Fibroblast of skin of left quadriceps (primary cell): Measurements from ENCODE around the gene CNGA3.
A peak's percentile ranks its signal among the peaks of the same experiment; 100 is the strongest.
"Not testable (repeated sequence)": the region's sequence is repeated elsewhere in the genome, so short reads cannot be mapped to it uniquely, and the experiment has no call there.

Source experiments
- DNase-seq, 2 experiments: peaks; one replicate each; pipeline ENCODE4 v3.0.0-alpha.2; 2013; ENCODE audit warnings: low read depth in 2 of 2

The CNGA3 gene

DNA sequence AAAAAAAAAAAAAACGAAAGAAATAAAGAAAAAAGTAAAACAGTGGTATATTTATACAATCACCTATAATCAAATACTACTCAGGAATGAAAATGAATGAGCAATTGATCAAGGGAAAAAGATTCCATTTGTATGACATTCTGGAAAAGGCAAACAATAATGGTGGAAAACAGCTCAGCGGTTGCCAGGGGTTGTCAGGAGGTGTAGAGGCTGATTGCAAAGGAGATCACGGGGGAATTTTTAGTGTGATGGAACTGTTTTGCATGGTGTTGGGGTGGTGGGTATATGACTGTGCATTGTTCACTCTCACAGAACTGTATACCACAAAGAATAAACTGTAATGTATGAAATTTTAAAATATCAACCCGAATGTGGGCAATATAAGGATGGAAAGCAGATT lies 52.9 kb downstream of the CNGA3 start:
- DNase-seq: no peak

DNA sequence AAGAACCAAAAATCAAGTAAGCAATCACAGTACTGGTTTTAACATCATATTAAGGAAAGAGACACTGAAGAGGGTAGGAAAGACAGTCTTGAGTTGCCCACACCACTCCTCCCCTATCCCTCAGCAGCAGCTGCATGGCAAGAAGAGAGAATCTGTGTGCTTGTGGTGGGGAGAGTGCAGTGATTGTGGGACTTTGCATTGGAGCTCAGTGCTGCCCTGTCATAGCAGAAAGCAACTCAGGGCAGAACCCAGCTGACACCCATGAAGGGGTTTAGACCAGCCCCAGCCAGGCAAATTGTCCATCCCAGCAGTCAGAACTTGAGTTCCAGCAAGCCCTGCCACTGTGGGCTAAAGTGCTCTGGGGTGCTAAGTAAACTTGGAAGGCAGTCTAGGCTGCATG lies 57.6 kb downstream of the CNGA3 start:
- DNase-seq: no peak

DNA sequence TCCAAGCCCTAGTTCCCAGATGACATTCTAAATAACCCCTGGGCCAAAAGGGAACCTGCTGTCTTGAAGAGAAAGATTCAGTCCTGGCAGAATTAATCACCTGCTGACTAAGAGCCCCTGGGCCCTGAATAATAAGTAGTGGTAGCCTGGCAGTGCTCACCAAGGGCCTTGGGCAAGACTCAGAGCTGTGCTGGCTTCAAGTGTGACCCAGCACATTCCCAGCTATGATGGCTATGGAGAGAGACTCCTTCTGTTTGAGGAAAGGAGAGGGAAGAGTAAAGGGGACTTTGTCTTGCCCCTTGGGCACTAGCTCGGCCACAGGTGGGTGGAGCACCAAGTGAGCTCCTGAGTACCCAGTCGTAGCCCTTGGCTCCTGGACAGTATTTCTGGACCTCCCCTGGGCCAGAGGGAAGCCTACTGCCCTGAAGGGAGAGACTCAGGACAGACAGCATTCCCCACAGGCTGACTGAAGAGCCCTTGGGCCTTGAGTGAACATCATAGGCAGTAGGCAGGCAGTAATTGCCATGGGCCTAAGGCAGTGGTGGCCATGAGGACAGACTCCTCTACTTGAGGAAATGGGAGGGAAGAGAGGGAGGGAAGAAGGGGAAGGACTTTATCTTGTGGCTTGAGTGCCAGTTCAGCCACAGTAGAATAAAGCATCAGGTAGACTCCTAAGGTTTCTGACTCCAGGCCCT lies 58.4 kb downstream of the CNGA3 start:
- no peak for DNase-seq

DNA sequence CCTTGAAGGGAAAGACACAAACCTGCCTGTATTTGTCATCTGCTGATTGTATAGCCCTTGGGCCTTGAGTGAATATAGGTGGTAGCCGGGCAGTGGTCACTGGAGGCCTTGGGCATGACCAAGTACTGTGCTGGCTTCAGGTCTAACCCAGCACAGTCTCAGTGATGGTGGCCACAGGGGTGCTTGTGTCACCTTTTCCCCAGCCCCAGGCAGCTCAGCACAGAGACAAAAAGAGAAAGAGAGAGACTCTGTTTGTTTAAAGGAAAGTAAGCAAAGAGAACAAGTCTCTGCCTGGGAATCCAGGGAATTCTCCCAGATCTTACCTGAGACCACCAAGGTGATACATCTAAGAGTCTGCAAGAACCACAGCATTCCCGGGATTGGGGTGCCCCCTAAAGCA lies 59.0 kb downstream of the CNGA3 start:
- DNase-seq: no peak

DNA sequence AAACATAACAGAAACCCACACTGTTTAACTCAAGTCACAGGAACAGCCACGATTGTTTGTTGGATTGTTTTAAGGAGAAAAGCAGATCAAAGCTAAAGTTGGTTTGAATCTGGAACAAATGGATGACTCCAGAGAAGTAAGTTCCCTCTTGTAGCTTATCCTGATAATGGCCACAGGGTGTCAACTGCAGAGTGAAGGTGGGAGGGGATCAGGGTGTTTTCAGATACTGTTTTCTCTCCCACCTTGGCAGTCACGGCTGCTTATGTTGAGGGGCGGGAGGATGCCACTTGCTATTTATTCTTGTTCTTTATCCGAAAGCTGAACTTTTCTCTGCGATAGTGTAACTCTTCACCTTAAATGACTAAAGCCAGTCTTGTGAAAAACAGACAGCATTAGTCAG lies 61.9 kb downstream of the CNGA3 start:
- DNase-seq: no peak

DNA sequence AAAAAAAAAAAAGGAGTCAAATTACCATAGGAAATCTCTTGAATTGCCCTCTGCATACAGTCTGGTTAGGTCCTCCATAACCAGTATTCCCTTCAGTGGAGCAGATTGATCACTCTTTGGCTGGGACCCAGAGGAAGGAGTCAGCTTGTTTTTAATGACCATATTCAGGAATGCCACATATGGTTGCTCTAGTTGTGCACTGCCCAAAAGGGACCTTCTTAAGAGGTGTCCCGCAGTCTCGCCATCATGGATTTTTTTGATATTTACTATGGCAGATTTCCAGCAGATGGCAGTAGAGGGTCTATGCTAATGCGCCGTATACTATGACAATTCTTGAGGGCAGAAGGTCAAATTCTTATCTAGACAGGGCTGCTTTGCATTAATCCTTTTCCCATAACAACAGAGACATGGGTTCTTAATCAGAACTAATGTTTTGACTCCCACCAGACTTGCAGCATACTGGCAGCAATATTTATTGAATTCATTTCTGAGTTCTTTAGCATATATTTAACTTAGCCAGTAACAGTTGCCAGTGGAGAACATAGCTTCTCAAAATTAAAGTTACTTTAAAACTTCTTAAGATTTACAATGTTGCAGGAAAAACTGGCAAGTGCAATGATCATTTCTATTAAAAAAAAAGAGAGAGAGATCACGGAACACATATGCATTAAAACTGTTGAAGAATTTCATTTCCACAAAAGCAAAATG lies 66.6 kb downstream of the CNGA3 start:
- peak; percentile 19 to 23 for DNase-seq

DNA sequence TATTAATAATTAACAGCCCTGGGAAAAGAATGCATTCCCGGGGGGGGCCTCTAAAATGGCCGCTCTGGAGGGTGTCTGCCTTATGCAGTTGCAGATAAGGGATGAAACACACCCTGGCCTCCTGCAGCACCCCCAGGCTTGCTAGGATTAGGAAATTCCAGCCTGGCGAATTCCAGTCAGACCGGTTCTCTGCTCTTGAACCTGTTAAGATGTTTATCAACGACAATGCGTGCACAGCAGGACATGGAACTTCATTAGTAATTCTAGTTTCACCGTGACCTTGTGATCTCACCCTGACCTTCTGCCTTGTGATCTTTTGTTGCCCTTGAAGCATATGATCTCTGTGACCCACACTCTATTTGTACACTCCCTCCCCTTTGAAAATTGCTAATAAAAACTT lies 68.0 kb downstream of the CNGA3 start:
- DNase-seq: not testable (repeated sequence)

DNA sequence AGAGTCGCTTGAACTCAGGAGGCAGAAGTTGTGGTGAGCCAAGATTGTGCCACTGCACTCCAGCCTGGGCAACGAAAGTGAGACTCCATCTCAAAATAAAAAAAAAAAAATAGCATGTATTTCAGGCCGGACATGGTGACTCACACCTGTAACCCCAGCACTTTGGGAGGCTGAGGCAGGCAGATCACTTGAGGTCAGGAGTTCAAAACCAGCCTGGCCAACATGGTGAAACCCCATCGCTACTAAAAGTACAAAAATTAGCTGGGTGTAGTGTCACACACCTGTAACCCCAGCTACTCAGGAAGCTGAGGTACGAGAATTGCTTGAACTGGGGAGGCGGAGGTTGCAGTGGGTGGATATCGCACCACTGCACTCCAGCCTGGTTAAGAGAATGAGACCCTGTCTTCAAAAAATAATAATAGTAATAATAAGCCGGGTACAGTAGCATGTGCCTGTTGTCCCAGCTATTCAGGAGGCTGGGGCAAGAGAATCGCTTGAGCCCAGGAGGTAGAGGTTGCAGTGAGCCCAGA lies 69.5 kb downstream of the CNGA3 start:
- DNase-seq: not testable (repeated sequence)

DNA sequence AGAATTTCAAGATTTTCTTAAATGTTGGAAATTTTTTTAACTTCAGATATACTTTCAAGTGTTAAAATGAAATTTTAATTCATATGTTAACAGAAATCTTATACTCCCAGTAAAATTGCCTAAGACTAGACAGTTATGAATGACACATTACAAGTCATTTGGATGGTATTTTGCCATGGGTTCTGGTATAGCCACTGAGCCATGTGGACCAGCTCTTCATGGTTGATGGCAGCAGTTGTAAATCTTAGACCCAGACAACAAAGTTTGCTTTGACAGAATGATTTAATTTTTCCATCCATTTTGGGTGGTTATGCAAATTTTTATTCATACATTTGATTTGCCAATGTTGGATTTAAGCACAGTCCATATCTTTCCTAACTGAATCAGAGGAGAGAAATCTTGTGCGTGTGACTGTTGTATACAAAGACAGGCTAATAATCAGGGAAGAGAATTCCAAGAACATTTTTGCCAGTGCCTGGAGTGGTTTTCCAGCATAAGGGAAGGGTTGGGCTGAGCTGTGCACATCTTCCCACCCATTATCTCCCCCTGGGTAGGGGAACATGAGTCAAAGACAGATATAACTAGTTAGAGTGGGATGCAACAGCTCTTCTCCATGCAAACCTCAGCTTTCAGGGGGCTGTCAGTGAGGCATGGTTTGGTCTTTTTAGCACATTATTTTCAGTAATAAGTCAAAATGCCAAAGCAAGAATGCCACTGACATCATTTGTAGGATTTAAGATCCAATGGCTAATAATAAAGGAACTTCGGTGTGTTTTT lies 70.3 kb downstream of the CNGA3 start:
- no peak for DNase-seq

DNA sequence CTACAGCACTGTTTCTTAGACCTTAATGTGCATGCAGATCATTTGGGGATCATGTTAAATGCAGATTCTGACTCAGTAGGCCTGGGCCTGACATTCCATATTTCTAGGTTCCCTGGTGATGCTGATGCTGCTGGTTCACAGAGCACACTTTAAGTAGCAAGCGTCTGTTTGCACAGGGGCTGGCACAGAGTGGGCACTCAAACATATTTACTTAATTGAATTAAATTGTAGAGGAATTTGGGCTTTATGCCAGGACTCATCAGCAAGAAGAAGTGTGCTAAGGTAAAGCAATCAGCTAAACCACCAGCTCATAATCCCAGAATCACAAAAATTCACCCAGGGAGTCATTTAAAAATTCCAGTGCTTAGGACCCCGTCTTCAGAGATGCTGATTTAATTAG lies 73.3 kb downstream of the CNGA3 start:
- no peak for DNase-seq

DNA sequence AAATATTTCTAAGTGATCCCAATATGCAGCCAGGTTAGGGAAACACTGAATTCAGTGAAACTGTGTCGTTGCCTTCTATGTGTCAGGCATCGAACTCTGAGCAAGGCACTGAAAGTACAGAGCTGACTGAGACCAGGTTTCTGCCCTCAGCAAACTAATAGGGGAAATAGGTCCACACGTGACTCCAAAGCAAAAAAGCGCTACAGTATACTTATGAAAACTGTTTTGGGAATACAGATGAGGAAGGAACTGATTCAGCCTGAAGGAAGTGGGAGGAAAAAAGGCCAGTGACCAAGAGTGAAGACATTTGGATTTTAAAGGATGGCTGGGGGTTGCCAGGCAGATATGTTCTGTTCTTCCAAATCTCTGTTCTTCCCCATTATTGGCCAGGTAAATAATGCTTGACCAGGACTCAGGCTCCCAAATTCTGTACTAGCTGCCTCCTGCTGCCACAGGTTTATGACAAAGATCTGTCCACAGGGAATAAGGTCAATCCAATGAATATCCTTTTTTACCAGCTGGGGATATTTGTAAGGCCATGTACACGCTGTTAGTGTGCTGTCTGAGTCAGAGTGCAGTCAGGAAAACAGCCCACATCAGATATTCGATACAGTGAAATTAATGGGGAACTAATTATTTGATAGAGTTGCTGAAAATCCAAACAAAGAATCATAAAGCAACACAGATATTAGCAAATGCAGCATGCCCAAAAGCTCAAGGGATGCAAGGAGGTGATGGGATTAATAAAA lies 73.9 kb downstream of the CNGA3 start:
- DNase-seq: no peak

DNA sequence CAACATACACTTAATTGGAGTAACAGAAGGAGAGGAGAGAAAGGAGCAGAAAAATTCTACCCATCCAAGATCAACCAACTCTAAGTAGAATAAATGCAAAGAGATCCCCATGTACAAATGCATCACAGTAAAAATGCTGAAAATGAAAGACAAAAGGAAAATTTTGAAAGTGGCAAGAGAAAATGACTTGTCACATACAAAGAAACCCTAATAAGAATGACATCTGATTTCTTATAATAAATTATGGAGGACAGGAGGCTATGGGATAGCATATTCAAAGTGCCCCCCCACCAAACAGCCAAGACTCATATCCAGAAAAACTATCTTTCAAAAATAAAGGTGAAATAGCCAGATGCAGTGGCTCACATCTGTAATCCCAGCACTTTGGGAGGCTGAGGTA lies 76.2 kb downstream of the CNGA3 start:
- no peak for DNase-seq

DNA sequence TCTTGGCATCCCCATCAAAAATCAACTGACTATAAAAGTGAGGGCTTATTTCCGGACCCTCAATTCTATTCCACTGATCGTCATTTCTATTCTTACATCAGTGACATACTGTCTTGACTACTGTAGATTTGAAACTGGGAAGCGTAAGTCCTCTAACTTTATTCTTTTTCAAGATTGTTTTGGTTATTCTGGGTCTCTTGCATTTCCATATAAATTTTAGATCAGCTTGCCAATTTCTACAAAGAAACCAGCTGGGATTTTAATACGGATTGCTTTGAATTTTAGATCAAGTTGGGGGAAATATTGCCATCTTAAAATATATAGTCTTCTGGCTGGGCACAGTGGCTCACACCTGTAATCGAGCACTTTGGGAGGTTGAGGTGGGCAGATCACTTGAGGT lies 80.5 kb downstream of the CNGA3 start:
- DNase-seq: no peak

DNA sequence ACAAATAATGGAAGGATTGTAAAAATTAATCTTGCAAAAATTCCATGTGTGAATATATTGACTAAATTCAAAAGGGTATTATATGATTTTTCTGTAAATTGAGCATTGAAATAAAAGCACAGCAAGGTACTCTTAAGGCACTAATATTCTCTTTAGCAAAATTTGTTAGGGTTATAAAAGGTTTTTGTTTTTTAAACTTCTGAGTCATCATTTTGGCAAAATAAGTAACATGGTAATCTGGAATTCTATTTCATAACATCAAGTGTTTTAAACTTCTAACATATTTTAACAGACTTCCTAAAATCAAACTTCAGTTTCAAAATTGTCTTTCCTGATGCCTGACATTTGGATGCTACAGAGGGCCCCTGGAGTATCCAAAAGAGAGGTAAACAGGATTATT lies 85.9 kb downstream of the CNGA3 start:
- no peak for DNase-seq

DNA sequence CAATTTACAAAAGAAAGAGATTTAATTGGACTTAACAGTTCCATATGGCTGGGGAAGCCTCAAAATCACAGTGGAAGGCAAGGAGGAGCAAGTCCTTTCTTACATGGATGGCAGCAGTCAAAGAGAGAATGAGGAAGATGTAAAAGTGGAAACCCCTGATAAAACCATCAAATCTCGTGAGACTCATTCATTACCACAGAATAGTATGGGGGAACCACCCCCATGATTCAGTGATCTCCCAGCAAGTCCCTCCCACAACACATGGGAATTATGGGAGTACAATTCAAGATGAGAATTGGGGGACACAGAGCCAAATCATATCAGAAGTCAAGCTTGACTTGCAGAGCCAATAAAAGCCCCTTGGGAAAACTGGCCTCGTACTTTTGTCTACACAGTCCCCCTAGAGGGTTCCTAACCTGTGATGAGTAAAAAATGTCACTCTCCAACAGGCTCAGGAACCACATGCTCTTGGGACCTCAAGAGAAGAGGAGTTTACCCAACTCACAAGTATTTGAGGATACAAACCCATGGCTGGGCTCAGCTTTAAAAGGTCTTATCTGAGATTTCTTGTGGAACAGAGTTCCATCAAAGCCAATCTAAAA lies 87.2 kb downstream of the CNGA3 start:
- DNase-seq: no peak

DNA sequence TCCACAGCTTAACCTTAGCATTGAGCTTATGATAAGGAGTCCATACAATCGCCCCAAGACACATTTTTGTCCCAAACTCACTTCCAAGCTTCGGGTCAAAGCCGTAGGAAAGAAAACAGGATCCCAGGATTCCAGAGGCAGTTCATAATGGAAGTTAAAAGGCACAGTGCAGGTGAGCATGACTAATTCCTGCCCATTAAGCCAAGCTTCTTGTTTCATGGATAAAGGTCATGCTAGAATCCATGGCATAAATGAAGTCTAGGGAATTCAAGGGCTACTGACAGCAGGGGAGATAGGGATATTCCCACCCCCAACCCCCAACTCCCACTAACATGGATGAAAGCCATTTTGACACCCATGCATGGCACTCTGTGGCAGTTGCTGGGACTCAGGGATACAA lies 88.2 kb downstream of the CNGA3 start:
- DNase-seq: no peak

DNA sequence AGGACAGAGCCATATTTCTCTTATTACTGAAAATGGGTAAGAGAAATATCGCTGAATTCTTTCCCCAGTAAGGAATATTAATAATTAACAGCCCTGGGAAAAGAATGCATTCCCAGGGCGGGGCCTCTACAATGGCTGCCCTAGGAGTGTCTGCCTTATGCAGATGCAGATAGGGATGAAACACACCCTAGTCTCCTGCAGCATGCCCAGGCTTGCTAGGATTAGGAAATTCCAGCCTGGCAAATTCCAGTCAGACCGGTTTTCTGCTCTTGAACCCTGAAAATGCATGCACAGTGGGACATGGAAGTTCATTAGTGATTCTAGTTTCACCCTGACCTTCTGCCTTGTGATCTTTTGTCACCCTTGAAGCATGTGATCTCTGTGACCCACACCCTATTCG lies 89.4 kb downstream of the CNGA3 start:
- not testable (repeated sequence) for DNase-seq

DNA sequence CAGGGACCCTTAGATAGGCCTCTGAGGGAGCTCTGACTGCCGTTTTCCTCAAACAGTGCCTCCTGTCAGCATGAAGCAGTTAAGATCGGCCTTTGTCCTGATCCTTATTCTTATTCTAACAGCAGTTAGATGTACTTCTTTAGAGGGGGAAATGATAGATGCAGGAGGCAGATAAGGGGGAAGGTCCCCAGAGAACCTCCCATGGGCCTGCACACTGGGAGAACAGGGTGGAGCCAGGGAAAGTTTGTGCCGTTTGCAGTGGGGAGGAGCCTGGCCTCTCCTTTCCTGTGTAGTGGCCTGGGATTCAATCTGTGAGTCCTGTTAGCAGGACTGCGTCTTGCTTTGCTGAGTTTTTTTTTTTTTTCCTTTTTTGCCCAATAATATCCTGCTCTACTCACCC lies 90.5 kb downstream of the CNGA3 start:
- no peak for DNase-seq

DNA sequence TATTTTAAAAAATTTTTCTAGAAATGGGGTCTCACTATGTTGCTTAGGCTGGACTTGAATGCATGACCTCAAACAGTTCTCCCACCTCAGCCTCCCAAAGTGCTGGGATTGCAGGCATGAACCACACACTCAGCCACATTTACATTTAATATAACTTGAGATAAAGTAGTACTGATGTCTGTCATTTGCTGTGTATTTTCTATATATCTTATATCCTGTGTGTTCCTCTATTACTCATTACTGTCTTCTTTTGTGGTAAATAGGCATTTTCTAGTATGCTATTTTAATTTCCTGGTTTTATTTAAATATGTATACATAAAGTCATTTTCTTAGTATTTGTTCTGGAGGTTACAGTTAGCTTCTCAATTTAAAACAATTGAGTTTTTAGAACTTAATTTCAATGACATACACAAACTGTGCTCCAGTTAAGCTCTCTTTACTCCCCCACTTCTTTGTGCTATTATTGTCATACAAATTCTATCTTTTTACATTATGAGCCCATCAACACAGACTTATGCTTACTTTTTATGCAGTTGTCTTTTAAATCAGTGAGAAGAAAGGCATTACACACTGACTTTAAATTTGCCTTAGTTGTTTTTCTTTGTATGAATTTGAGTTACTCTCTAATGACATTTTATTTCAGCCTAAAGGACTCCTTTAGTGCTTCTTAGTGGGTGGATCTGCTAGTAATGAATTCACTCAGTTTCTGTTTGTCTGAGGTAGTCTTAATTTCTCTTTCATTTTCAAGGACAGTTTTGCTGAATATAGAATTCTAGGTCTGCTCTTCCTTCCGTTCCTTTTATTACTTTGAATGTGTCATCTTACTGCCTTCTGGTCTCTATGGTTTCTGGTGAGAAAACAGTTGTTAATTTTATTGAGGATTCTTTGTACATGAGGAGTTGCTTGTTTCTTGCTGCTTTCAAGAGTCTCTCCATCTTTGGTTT lies 92.2 kb downstream of the CNGA3 start:
- DNase-seq: no peak

DNA sequence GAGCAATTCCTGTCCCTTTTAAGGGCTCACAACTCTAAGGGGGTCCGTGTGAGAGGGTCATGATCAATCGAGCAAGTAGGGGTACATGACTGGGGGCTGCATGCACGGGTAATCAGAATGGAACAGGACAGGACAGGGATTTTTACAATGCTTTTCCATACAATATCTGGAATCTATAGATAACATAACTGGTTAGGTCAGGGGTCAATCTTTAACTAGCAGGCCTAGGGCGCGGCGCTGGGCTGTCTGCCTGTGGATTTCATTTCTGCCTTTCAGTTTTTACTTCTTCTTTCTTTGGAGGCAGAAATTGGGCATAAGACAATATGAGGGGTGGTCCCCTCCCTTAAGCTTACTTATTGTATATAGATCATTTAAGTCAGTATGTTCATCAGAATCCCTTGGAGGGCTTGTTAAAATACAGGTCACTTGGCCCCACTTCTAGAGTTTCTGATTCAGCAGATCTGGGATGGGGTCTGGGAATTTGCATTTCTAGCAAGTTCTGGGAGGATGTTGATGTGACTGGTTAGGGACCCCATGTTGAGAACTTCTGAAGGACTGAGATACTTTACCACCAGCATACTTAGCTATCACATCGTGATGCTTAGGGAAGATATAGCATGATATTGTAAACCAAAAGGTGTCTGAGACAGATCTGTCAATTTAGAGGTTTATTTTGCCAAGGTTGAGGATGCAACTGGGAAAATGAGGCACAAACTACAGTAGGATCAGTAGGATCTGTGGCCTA lies 95.6 kb downstream of the CNGA3 start:
- DNase-seq: no peak
